ENCODE data around the gene THEM4. TPM values are rescaled to one million over a fixed set of nuclear protein-coding genes. Genes with fewer than 3 reads are reported as not detected.
"Not testable (repeated sequence)": the region's sequence is repeated elsewhere in the genome, so short reads cannot be mapped to it uniquely, and the experiment has no call there.

The THEM4 gene
- total RNA-seq, 2 donors from 2014 or later: 9.4 to 9.8 TPM

- intact Hi-C loops (cut with DNase I): no loop called here
- DNase-seq (ENCODE audit: low spot score): no peak
Measured at GRCh38 chr1:151936653-151937052, 27.3 kb upstream of the THEM4 start.

- intact Hi-C loops (cut with DNase I): loop anchor here in 1 of 2 donors (2.0 kb wide), 1 partner anchor 59 kb away; no protein-coding TSS in a partner anchor
- DNase-seq (ENCODE audit: low spot score): no peak
Measured at GRCh38 chr1:151935894-151936602, 26.7 kb upstream of the THEM4 start.

GRCh38 chr1:151935154-151935553 lies 25.8 kb upstream of the THEM4 start:
- DNase-seq (ENCODE audit: low spot score): no peak
- intact Hi-C loops (cut with DNase I): loop anchor here in 1 of 2 donors (2.0 kb wide), 1 partner anchor 60 kb away; no protein-coding TSS in a partner anchor

- DNase-seq (ENCODE audit: low spot score): no peak
- intact Hi-C loops (cut with DNase I): loop anchor here in 1 of 2 donors (2.0 kb wide), 1 partner anchor 61 kb away; no protein-coding TSS in a partner anchor
Measured at GRCh38 chr1:151934048-151934493, 24.8 kb upstream of the THEM4 start.

- no peak for DNase-seq (ENCODE audit: low spot score)
- intact Hi-C loops (cut with DNase I): no loop called here
Measured at GRCh38 chr1:151924691-151925587, 15.6 kb upstream of the THEM4 start.

- intact Hi-C loops (cut with DNase I): no loop called here
- no peak for DNase-seq (ENCODE audit: low spot score)
Measured at GRCh38 chr1:151923422-151923821, 14.1 kb upstream of the THEM4 start.

- no peak for DNase-seq (ENCODE audit: low spot score)
- intact Hi-C loops (cut with DNase I): no loop called here
Measured at GRCh38 chr1:151920149-151920548, 10.8 kb upstream of the THEM4 start.

- intact Hi-C loops (cut with DNase I): no loop called here
Measured at GRCh38 chr1:151918819-151919610, 9.7 kb upstream of the THEM4 start.

GRCh38 chr1:151918156-151918555 lies 8.8 kb upstream of the THEM4 start:
- DNase-seq (ENCODE audit: low spot score): no peak
- intact Hi-C loops (cut with DNase I): no loop called here

More at GRCh38 chr1:151918819-151919610, 9.7 kb upstream of the THEM4 start:
- no peak for DNase-seq (ENCODE audit: low spot score)

- no peak for DNase-seq (ENCODE audit: low spot score)
- intact Hi-C loops (cut with DNase I): no loop called here
Measured at GRCh38 chr1:151916726-151917370, 7.5 kb upstream of the THEM4 start.

- DNase-seq (ENCODE audit: low spot score): no peak
- intact Hi-C loops (cut with DNase I): no loop called here
Measured at GRCh38 chr1:151915061-151915686, 5.9 kb upstream of the THEM4 start.

GRCh38 chr1:151914076-151914475 lies 4.8 kb upstream of the THEM4 start:
- DNase-seq (ENCODE audit: low spot score): no peak
- intact Hi-C loops (cut with DNase I): no loop called here

- intact Hi-C loops (cut with DNase I): no loop called here
- no peak for DNase-seq (ENCODE audit: low spot score)
Measured at GRCh38 chr1:151912973-151913372, 3.7 kb upstream of the THEM4 start.

- no peak for DNase-seq (ENCODE audit: low spot score)
- intact Hi-C loops (cut with DNase I): no loop called here
Measured at GRCh38 chr1:151908228-151908691, 1.1 kb downstream of the THEM4 start.

- no peak for DNase-seq (ENCODE audit: low spot score)
- intact Hi-C loops (cut with DNase I): no loop called here
Measured at GRCh38 chr1:151907363-151908139, 1.8 kb downstream of the THEM4 start.

- intact Hi-C loops (cut with DNase I); DNase-seq (ENCODE audit: low spot score): not testable (repeated sequence)
Measured at GRCh38 chr1:151906324-151906645, 3.0 kb downstream of the THEM4 start.

- intact Hi-C loops (cut with DNase I): not testable (repeated sequence)
Measured at GRCh38 chr1:151905443-151906323, 3.6 kb downstream of the THEM4 start.

More at GRCh38 chr1:151905443-151906323, 3.6 kb downstream of the THEM4 start:
- DNase-seq (ENCODE audit: low spot score): not testable (repeated sequence)
